HG02981 (cell line): ENCODE measurements around the gene STPG4.

Experiments used
- ATAC-seq: cut with Tn5 transposase; IDR thresholded peaks from one replicate; pipeline ENCODE4 v1.9.1; 2021; ENCODE audit warnings: mild to moderate bottlenecking, moderate library complexity; ENCODE audit not compliant: unreplicated experiment

Gene STPG4

DNA sequence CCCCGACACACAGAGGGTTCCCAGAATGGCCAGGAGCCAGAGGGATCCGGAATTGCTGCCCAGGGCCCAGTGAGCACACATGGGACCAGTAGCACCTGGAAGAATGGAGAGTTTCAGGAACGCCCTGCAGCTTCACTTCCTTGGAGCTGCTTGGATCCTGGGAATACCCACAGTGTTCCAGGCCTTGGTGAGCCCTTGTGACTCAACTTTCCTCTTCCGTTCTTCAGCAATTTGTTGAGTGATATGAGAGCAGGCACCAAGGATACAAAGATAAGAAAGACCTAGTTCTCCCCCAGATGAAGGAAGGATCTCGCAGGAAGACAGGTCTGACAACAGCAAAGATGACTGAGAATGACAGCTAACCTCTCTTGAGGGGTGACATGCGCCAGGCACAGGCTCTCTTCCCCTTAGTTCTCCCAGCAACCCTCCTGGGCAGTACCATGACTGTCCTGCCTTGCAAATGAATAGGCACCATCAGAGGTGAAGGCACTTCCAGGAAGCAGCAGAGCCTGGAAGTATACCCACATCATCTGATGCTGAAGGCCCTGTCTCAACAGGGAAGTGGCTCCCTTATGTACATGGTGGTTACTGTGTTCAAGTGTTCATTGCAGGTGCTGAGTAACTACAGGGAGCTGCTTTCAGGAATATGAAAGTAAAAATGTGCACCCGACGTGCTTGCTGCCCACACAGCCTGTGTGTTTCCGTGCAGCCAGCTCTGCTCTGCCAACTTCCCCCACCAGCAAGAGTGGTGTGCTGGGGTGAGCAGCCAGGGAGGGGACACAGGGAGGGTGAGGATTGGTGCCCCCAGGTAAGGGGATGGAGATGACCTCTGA, 116.2 kb downstream of the STPG4 start:
- ATAC-seq = peak; percentile 39

DNA sequence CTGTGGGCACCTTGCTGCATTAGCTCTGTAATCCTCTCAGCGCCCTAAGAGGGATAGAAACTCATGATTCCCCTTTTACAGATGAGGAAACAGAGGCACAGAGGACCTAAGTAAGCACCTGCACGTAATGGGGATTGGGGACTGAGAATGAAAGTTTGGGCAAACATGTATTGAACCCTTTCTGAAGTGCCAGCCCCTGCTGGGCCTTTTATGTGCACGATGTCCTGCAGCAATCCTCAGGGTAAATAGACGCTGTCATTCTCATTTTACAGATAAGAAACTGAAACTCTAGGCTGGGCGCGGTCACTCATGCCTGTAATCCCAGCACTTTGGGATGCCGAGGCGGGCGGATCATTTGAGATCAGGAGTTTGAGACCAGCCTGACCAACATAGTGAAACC, 117.4 kb downstream of the STPG4 start:
- ATAC-seq = no peak
